H9 (cell line): ENCODE results near the gene MRPL14. TPM values are rescaled to one million over a fixed set of nuclear protein-coding genes. Genes with fewer than 3 reads are reported as not detected.

Source experiments
- DNase-seq: peaks from one replicate; pipeline ENCODE4 v3.0.0-alpha.2; 2017
- H2AFZ ChIP-seq: one replicate; pipeline ENCODE4 v1.6.1; 2013; ENCODE audit warnings: mild to moderate bottlenecking, low read length, control low read depth, moderate library complexity
- H2AK5ac ChIP-seq: 2 replicates; pipeline ENCODE4 v1.6.1; 2013; ENCODE audit warnings: low read length, control low read depth, mixed read lengths; ENCODE audit not compliant: insufficient read length
- H2BK120ac ChIP-seq: one replicate; pipeline ENCODE4 v1.6.1; 2013; ENCODE audit warnings: low read depth, mild to moderate bottlenecking, low read length, control low read depth, inconsistent platforms; ENCODE audit not compliant: poor library complexity, severe bottlenecking
- H2BK12ac ChIP-seq: 2 replicates; pipeline ENCODE4 v1.6.1; 2013; ENCODE audit warnings: low read length, control low read depth, mixed read lengths, low read depth; ENCODE audit not compliant: insufficient read length
- H2BK15ac ChIP-seq: 2 replicates; pipeline ENCODE4 v1.6.1; 2013; ENCODE audit warnings: low read depth, low read length, control low read depth
- H2BK20ac ChIP-seq: one replicate; pipeline ENCODE4 v1.6.1; 2013; ENCODE audit warnings: low read depth, mild to moderate bottlenecking, low read length, control low read depth, inconsistent platforms; ENCODE audit not compliant: poor library complexity, severe bottlenecking
- H2BK5ac ChIP-seq: 2 replicates; pipeline ENCODE4 v1.6.1; 2013; ENCODE audit warnings: low read length, control low read depth, mixed read lengths; ENCODE audit not compliant: insufficient read length
- H3K14ac ChIP-seq: 2 replicates; pipeline ENCODE4 v1.6.1; 2013; ENCODE audit warnings: low read length, control low read depth; ENCODE audit not compliant: insufficient read depth
- H3K18ac ChIP-seq: 2 replicates; pipeline ENCODE4 v1.6.1; 2013; ENCODE audit warnings: low read depth, mild to moderate bottlenecking, mixed read lengths, low read length, control low read depth; ENCODE audit not compliant: insufficient read length
- H3K23ac ChIP-seq: 2 replicates; pipeline ENCODE4 v1.6.1; 2013; ENCODE audit warnings: low read length, control low read depth, mixed read lengths, low read depth; ENCODE audit not compliant: insufficient read length
- H3K23me2 ChIP-seq: 2 replicates; pipeline ENCODE4 v1.6.1; 2013; ENCODE audit warnings: low read depth, mild to moderate bottlenecking, mixed read lengths, low read length, control low read depth; ENCODE audit not compliant: insufficient read length, poor library complexity, severe bottlenecking
- H3K27ac ChIP-seq: 2 replicates; pipeline ENCODE4 v1.5.1; 2013; ENCODE audit warnings: low read length, control low read depth, mixed read lengths, low read depth; ENCODE audit not compliant: insufficient read length
- H3K27me3 ChIP-seq: 2 replicates; pipeline ENCODE4 v1.6.1; 2013; ENCODE audit warnings: low read length, control low read depth, inconsistent platforms; ENCODE audit not compliant: insufficient read depth
- H3K4ac ChIP-seq: 2 replicates; pipeline ENCODE4 v1.6.1; 2013; ENCODE audit warnings: low read depth, mild to moderate bottlenecking, control low read depth, inconsistent platforms, low read length, moderate library complexity
- H3K4me1 ChIP-seq: 2 replicates; pipeline ENCODE4 v1.6.1; 2013; ENCODE audit warnings: low read length, control low read depth, inconsistent platforms; ENCODE audit not compliant: insufficient read depth
- H3K4me2 ChIP-seq: 2 replicates; pipeline ENCODE4 v1.6.1; 2013; ENCODE audit warnings: low read length, control low read depth, mixed read lengths; ENCODE audit not compliant: insufficient read length, insufficient read depth
- H3K56ac ChIP-seq: 2 replicates; pipeline ENCODE4 v1.6.1; 2013; ENCODE audit warnings: low read depth, mild to moderate bottlenecking, mixed read lengths, low read length, control low read depth; ENCODE audit not compliant: insufficient read length
- H3K79me1 ChIP-seq: 2 replicates; pipeline ENCODE4 v1.6.1; 2013; ENCODE audit warnings: low read depth, mild to moderate bottlenecking, moderate library complexity, low read length, control low read depth, inconsistent platforms; ENCODE audit not compliant: insufficient read depth, poor library complexity, severe bottlenecking
- H3K79me2 ChIP-seq: 2 replicates; pipeline ENCODE4 v1.6.1; 2013; ENCODE audit warnings: low read length, control low read depth, inconsistent platforms; ENCODE audit not compliant: insufficient read depth
- H3K9ac ChIP-seq: 2 replicates; pipeline ENCODE4 v1.6.1; 2013; ENCODE audit warnings: low read length, control low read depth, mixed read lengths; ENCODE audit not compliant: insufficient read length; ENCODE audit errors: extremely low read depth
- H3K9me3 ChIP-seq: one replicate; pipeline ENCODE4 v1.6.1; 2013; ENCODE audit warnings: low read depth, low read length, inconsistent platforms; ENCODE audit not compliant: control insufficient read depth
- H3T11ph ChIP-seq: one replicate; pipeline ENCODE4 v1.6.1; 2013; ENCODE audit warnings: mild to moderate bottlenecking, low read length, control low read depth, inconsistent platforms
- H4K20me1 ChIP-seq: one replicate; pipeline ENCODE4 v1.6.1; 2013; ENCODE audit not compliant: control insufficient read depth, insufficient read length, insufficient read depth
- H4K5ac ChIP-seq: 2 replicates; pipeline ENCODE4 v1.6.1; 2013; ENCODE audit warnings: low read depth, mild to moderate bottlenecking, mixed read lengths, low read length, control low read depth; ENCODE audit not compliant: insufficient read length
- H4K8ac ChIP-seq: replicated peaks from 2 replicates; pipeline ENCODE4 v1.6.1; 2013; ENCODE audit warnings: low read length, control low read depth, mixed read lengths, low read depth; ENCODE audit not compliant: insufficient read length
- H4K91ac ChIP-seq: 2 replicates; pipeline ENCODE4 v1.6.1; 2013; ENCODE audit warnings: low read depth, mild to moderate bottlenecking, moderate library complexity, mixed read lengths, low read length, control low read depth; ENCODE audit not compliant: insufficient read length
- H3K27ac Mint-ChIP-seq, 3 experiments: 2 replicates in 2 of 3; 3 replicates in 1 of 3; pipeline ENCODE4 v1.8.0; 2020 to 2021; ENCODE audit warnings: mixed read lengths in 3 of 3, mild to moderate bottlenecking in 1 of 3, moderate library complexity in 1 of 3
- H3K27me3 Mint-ChIP-seq: 2 replicates; pipeline ENCODE4 v1.8.0; 2021; ENCODE audit warnings: low read depth, mild to moderate bottlenecking, moderate library complexity, mixed read lengths
- H3K36me3 Mint-ChIP-seq, 3 experiments: 2 replicates in 2 of 3; 3 replicates in 1 of 3; pipeline ENCODE4 v1.8.0; 2020 to 2021; ENCODE audit warnings: low read depth in 3 of 3, mixed read lengths in 3 of 3; ENCODE audit not compliant: insufficient read depth in 1 of 3
- H3K4me1 Mint-ChIP-seq, 2 experiments: 2 replicates each; pipeline ENCODE4 v1.8.0; 2020; ENCODE audit warnings: mixed read lengths in 2 of 2
- H3K4me3 Mint-ChIP-seq, 2 experiments: 2 replicates in 1 of 2; 3 replicates in 1 of 2; pipeline ENCODE4 v1.8.0; 2020 to 2021; ENCODE audit warnings: mild to moderate bottlenecking in 2 of 2, mixed read lengths in 2 of 2, moderate library complexity in 1 of 2
- H3K9me3 Mint-ChIP-seq, 2 experiments: 2 replicates in 1 of 2; 3 replicates in 1 of 2; pipeline ENCODE4 v1.8.0; 2020; ENCODE audit warnings: mild to moderate bottlenecking in 2 of 2, mixed read lengths in 2 of 2, moderate library complexity in 1 of 2
- WGBS: extraction: QIAGEN DNeasy Blood & Tissue Kit; methylation state at CpG from one replicate; pipeline ENCODE4 v1.1.7; 2013; ENCODE audit warnings: missing lambda C conversion rate, low lambda C conversion rate, mixed read lengths; ENCODE audit not compliant: insufficient read length; ENCODE audit errors: extremely low coverage; 5-methylcytosine and 5-hydroxymethylcytosine counted together
- total RNA-seq: library from RNA; stranded (reverse); gene quantifications from 2 replicates; pipeline ENCODE4 v1.2.1, GENCODE V29; 2021
- TF ChIP-seq, protein P1 (sequence below): fragments of 200-600 bp; sonication (generic); conservative IDR thresholded peaks from 3 replicates; pipeline ENCODE4 v1.8.0; 2021; ENCODE audit warnings: antibody characterized with exemption, mild to moderate bottlenecking

Gene MRPL14
- total RNA-seq, 1 experiment from 2014 or later = 80.1 TPM

DNA sequence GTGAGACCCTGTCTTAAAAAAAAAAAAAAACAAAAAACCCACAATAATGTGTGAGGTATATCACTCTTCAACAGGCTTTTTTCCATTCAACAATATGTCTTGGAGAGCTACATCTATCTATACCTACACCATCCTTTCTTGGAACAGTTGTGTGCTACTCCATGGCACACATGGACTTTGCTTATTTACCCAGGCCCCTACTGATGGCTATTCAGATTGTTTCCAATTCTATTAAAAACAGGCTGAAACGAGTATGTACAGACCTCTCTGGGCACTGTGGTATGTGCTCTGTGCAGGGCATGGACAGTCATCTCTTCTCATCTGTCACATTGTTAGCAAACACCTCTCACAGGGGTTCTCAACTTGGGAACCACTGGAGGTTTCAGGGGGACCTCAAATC lies 28.1 kb downstream of the MRPL14 start:
- no peak overlapping the region for H4K8ac ChIP-seq

More for the DNA sequence above, 28.1 kb downstream of the MRPL14 start:
- H3K27ac ChIP-seq = no peak overlapping the region
- H3K27me3 Mint-ChIP-seq = no peaks in the 10 kb centered on the region
- no peaks in the 10 kb centered on the region for H3K4me1 ChIP-seq
- H2AK5ac ChIP-seq = no peak overlapping the region
- WGBS = no CpG with 5 or more reads among the region's 1 CpG
- no peak overlapping the region for H2BK12ac ChIP-seq
- H3K14ac ChIP-seq = no peak overlapping the region
- peaks cover 18 to 31% (median 29%) of the 10 kb centered on the region in 3 experiments; a peak in 6 of 7 replicates for H3K36me3 Mint-ChIP-seq
- H3K79me1 ChIP-seq = peaks cover 2% of the 10 kb centered on the region
- no peak overlapping the region for H3K56ac ChIP-seq
- H3K18ac ChIP-seq = no peak overlapping the region
- H3K9me3 Mint-ChIP-seq = no peaks in the 10 kb centered on the region; a peak in 1 of 5 replicates
- no peak overlapping the region for H2BK5ac ChIP-seq
- no peaks in the 10 kb centered on the region for H3K23me2 ChIP-seq
- H3K79me2 ChIP-seq = no peaks in the 10 kb centered on the region
- no peak overlapping the region for H2BK15ac ChIP-seq
- H3K9ac ChIP-seq = no peak overlapping the region
- peaks cover 21 to 22% of the 10 kb centered on the region in 2 experiments for H3K4me1 Mint-ChIP-seq
- TF ChIP-seq, protein P1, sequence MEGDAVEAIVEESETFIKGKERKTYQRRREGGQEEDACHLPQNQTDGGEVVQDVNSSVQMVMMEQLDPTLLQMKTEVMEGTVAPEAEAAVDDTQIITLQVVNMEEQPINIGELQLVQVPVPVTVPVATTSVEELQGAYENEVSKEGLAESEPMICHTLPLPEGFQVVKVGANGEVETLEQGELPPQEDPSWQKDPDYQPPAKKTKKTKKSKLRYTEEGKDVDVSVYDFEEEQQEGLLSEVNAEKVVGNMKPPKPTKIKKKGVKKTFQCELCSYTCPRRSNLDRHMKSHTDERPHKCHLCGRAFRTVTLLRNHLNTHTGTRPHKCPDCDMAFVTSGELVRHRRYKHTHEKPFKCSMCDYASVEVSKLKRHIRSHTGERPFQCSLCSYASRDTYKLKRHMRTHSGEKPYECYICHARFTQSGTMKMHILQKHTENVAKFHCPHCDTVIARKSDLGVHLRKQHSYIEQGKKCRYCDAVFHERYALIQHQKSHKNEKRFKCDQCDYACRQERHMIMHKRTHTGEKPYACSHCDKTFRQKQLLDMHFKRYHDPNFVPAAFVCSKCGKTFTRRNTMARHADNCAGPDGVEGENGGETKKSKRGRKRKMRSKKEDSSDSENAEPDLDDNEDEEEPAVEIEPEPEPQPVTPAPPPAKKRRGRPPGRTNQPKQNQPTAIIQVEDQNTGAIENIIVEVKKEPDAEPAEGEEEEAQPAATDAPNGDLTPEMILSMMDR = no peak
- H2BK20ac ChIP-seq = no peak overlapping the region
- DNase-seq = no peak
- no peak overlapping the region for H3K4me3 Mint-ChIP-seq
- no peak overlapping the region; a peak in 1 of 7 replicates for H3K27ac Mint-ChIP-seq
- H2AFZ ChIP-seq = no peak overlapping the region
- no peak overlapping the region for H2BK120ac ChIP-seq
- no peak overlapping the region for H4K5ac ChIP-seq
- H4K20me1 ChIP-seq = no peaks in the 10 kb centered on the region
- H3K27me3 ChIP-seq = no peaks in the 10 kb centered on the region
- H3K4ac ChIP-seq = no peak overlapping the region
- H3K4me2 ChIP-seq = no peak overlapping the region
- H3K9me3 ChIP-seq = no peaks in the 10 kb centered on the region
- no peak overlapping the region for H3T11ph ChIP-seq
- H4K91ac ChIP-seq = no peak overlapping the region
- H3K23ac ChIP-seq = no peak overlapping the region
